ENCODE measurements around the gene CRACR2B. TPM values are rescaled to one million over a fixed set of nuclear protein-coding genes. Genes with fewer than 3 reads are reported as not detected.
A peak's percentile ranks its signal among the peaks of the same experiment; 100 is the strongest.

CRACR2B gene
- total RNA-seq, 1 experiment from 2014 or later: 132 TPM

- Histone ChIP-seq H3K27me3 (ENCODE audit: control insufficient read depth, insufficient read depth, low read length) (no peaks in the 10 kb centered on the region), H3K4me3 (ENCODE audit: low read depth in 2 of 2, low read length in 2 of 2) (no peak overlapping the region), H3K4me1 (ENCODE audit: control insufficient read depth, insufficient read depth, low read length) (peaks cover 81% of the 10 kb centered on the region), H3K27ac (ENCODE audit: low read length) (peak overlapping the region; percentile 18; the same call in 1 of the 2 replicates), H3K36me3 (ENCODE audit: control insufficient read depth, insufficient read depth, low read length) (no peaks in the 10 kb centered on the region), H3K9me3 (ENCODE audit: control insufficient read depth, insufficient read depth, low read depth, low read length) (no peaks in the 10 kb centered on the region)
- intact Hi-C loops (cut with micrococcal nuclease; ENCODE audit: unreplicated experiment) (no loop called here), in situ Hi-C loops (cut with HindIII; ENCODE audit: low pct_unique_long_range_greater_than_20kb, low sequenced_read_pairs) (no loop called here)
- ChIA-PET CTCF (interaction anchor here (1.1 kb wide), 1 partner anchor 16 kb away, joined by 3 read pairs; no protein-coding TSS in a partner anchor), POLR2A (no interaction called here)
- DNase-seq (ENCODE audit: low read depth, low spot score) (no peak), ATAC-seq (no peak)
- 0 out of 4 replicates have a peak, but pooled peaks of 1 of the 2 experiments have one; percentile 5 for TF ChIP-seq REST (IDR thresholded peaks at IDR 0.05; ENCODE audit: insufficient read depth in 1 of 2, low read depth in 2 of 2, low read length in 1 of 2)
- TF ChIP-seq CTCF (IDR thresholded peaks at IDR 0.05): no peak
- BruUV-seq (replicated peaks): no TSS peak
Measured at GRCh38 chr11:863910-864827, 36.5 kb downstream of the CRACR2B start.

- BruUV-seq (replicated peaks): no TSS peak
- H3K4me1 ChIP-seq (ENCODE audit: control insufficient read depth, insufficient read depth, low read length): peaks cover 75% of the 10 kb centered on the region
- H3K9me3 ChIP-seq (ENCODE audit: control insufficient read depth, insufficient read depth, low read depth, low read length): no peaks in the 10 kb centered on the region
- no peaks in the 10 kb centered on the region for H3K27me3 ChIP-seq (ENCODE audit: control insufficient read depth, insufficient read depth, low read length)
- H3K36me3 ChIP-seq (ENCODE audit: control insufficient read depth, insufficient read depth, low read length): no peaks in the 10 kb centered on the region
- TF ChIP-seq REST (IDR thresholded peaks at IDR 0.05; ENCODE audit: insufficient read depth in 1 of 2, low read depth in 2 of 2, low read length in 1 of 2) (no peak), TCF7L2 (IDR thresholded peaks at IDR 0.05; ENCODE audit: low read depth, low read length) (no peak), CTCF (IDR thresholded peaks at IDR 0.05) (no peak), SIN3A (IDR thresholded peaks at IDR 0.05; ENCODE audit: borderline replicate concordance, insufficient read depth, low read depth, low read length) (no peak), POLR2AphosphoS5 (IDR thresholded peaks at IDR 0.05; ENCODE audit: low read depth, low read length) (no peak)
- intact Hi-C loops (cut with micrococcal nuclease; ENCODE audit: unreplicated experiment) (no loop called here), in situ Hi-C loops (cut with HindIII; ENCODE audit: low pct_unique_long_range_greater_than_20kb, low sequenced_read_pairs) (no loop called here)
- ChIA-PET CTCF (no interaction called here), POLR2A (no interaction called here)
- H3K4me3 ChIP-seq (ENCODE audit: low read depth in 2 of 2, low read length in 2 of 2): no peak overlapping the region
- ATAC-seq: no peak
- DNase-seq (ENCODE audit: low read depth, low spot score): no peak
- peak overlapping the region; percentile 1; the same call in 1 of the 2 replicates for H3K27ac ChIP-seq (ENCODE audit: low read length)
Measured at GRCh38 chr11:864898-865297, 37.2 kb downstream of the CRACR2B start.

Data from Panc1 (cell line).